HS-5 (cell line): ENCODE measurements around the gene FNIP2.
A peak's percentile ranks its signal among the peaks of the same experiment; 100 is the strongest.
"Not testable (repeated sequence)": the region's sequence is repeated elsewhere in the genome, so short reads cannot be mapped to it uniquely, and the experiment has no call there.

Source experiments
- DNase-seq: peaks from one replicate; pipeline ENCODE4 v3.0.0-alpha.2; 2012; ENCODE audit warnings: low read depth

FNIP2 gene

DNA sequence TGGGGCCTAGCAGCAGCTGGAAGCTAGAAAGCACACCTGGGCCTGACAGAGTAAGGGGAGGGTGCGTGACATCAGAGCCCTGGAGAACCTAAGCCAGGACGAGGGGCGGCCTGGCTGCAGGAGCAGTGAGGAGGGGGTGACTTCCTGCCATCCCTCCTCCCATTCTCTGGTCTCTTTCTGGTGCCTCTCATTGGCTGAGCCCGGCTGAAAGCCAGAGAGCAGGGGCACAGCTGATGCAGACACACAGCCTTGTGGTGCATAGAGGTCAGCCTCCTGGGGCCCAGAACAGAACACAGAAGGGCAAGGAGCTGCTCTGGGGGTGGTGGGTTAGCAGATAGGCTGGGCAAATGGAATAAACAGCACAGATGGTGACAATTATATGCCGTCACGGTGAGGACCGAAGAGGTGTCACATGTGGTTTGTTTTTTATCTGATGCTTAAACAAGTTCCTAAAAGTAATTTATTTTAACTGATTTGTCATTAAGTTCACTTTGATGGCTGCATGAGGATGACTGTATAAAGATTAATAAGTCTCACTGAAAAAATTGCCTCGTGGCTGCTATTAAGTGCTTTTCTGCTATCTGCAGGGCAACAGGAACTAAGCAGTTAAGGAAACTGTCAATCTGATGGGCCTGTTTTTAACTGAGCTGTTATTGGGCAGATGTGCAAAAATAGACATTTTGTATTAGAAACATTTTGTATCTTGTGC is 102.0 kb downstream of the FNIP2 start:
- no peak for DNase-seq

DNA sequence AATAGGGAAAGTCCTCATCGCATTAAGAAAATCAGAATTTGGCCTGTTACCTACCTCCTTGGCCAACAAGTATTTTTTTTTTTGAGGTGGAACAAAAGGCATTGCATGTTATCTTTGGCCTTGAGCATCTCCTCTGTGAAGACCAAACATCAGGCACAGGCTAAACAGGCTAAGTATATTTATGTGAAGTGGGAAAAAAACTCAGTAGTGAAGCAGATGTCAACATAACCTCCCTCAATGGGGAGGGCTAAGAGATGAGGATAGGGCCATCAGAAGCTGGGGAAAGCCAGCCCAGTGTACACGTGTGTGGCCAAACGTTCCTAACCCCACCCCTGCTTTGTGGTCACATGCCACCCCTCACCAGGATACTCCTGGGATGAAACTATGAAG is 102.5 kb downstream of the FNIP2 start:
- no peak for DNase-seq

- peak; percentile 93 for DNase-seq
Measured at GRCh38 chr4:158873795-158874401, 105.1 kb downstream of the FNIP2 start.

GRCh38 chr4:158875026-158875425 is 106.2 kb downstream of the FNIP2 start:
- no peak for DNase-seq

GRCh38 chr4:158875455-158875854 is 106.6 kb downstream of the FNIP2 start:
- no peak for DNase-seq

GRCh38 chr4:158877069-158877468 is 108.2 kb downstream of the FNIP2 start:
- DNase-seq: no peak

GRCh38 chr4:158882142-158882541 is 113.3 kb downstream of the FNIP2 start:
- DNase-seq: not testable (repeated sequence)

GRCh38 chr4:158884280-158884679 is 115.5 kb downstream of the FNIP2 start:
- no peak for DNase-seq

DNA sequence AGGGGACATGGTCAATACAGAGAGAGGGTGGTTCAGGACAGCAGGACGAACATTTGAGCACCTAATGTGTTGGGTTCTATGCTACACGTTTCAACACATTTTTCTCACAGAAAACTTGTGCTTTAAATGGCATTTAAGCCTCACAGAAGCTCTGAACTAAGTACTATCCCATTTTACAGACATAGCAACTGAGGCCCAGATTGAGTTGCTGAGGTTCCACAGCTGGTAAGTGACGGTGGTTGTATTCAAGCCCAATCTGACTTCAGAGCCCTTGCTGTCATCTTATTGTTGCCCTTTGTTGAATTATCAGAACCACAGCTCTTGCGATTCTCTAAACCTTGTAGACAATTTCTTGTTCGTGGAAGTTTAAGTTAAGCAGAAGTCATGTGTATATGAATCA is 116.7 kb downstream of the FNIP2 start:
- DNase-seq: no peak

DNA sequence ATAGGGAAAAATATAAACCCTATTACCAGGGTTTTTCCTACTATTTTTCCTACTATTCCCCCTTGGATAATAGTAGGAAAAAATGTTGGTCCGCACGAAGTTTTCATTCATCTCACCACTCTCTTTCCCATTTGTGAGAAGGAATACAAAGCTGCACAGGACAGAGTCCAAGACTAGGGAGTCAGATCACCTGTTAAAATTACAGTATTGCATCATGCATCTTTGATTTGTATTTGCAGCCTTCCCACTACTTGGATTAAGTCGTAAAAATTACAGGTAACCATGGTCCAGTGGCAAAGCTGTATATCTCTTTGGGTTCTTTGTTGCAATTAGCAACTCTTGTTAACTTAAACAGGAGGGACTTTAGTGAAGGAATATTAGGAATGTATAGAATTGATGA is 121.5 kb downstream of the FNIP2 start:
- no peak for DNase-seq

DNA sequence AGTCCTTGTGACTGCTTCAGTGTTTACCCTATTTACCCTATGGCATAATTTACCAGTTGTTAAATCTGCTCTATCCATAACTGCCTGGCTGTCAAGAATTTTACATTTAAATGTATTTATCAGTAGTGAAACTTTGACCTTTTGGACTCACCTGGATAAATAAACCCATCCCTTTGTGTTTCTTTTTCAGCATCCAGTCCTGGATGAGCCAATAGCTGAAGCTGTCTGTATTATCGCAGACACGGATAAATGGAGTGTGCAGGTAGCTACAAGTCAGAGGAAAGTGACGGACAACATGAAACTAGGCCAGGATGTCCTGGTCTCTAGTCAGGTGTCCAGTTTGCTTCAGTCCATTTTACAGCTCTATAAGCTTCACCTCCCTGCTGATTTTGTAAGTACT is 122.4 kb downstream of the FNIP2 start:
- DNase-seq: no peak

DNA sequence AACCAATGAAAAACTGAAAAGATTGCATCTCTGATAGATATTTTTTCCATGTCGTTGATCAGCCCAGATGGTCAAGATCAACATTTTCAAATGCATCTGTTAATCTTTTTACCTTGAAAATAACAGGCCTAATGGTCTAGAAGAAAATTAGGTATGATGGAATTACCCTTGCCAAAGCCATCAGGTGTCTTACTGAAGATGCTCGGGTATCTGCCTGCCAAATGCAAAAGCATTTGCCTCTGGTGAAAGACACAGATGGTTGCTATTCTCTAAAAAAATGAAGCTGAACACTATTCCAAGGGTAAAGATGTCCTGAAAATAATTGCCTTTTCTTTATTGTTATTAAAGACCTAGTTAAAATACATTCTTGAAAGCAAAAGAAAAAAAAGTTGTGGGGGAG is 126.0 kb downstream of the FNIP2 start:
- DNase-seq: no peak

DNA sequence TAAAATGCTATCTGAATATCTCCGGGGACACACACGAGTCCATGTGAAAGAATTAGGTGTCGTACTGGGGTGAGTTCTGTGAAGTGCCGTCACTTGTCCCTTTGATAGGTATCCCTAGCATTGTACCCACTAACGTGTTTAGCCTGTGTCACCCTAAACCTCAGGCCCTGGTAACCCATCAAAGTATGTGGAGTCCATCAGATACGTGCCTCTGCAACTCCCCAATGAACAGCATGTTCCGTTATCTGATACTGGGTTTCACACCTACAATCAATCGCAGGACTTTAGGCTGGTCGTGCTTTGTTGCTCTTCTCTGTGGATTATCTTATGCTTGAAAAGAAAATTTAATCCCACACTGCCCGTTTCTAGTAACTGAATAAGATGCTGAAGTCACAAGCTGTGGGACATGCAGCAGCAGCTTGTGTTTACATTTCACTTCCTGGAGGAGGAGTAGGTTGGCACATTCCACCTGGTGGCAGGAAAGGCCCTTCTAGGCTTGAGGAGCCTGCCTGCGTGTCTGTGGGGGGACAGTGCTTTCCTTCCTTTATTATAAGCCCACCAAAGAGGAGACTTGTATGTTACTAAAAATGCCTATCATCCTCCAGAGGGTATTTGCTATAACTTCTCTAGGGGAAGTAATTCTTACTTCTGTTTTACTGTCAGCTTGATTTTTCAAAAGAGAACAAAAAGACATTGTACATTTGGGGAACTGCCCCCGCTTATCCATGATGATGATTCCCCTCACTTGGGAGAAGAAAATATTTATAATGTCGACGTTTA is 127.2 kb downstream of the FNIP2 start:
- DNase-seq: no peak

GRCh38 chr4:158896577-158897238 is 127.9 kb downstream of the FNIP2 start:
- DNase-seq: not testable (repeated sequence)

DNA sequence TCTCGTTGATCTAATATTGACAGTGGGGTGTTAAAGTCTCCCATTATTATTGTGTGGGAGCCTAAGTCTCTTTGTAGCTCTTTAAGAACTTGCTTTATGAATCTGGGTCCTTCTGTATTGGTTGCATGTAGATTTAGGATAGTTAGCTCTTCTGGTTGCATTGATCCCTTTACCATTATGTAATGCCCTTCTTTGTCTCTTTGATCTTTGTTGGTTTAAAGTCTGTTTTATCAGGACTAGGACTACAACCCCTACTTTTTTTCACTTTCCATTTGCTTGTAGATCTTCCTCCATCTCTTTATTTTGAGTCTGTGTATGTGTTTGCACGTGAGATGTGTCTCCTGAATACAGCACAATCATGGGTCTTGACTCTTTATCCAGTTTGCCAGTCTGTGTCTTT is 131.6 kb downstream of the FNIP2 start:
- not testable (repeated sequence) for DNase-seq

DNA sequence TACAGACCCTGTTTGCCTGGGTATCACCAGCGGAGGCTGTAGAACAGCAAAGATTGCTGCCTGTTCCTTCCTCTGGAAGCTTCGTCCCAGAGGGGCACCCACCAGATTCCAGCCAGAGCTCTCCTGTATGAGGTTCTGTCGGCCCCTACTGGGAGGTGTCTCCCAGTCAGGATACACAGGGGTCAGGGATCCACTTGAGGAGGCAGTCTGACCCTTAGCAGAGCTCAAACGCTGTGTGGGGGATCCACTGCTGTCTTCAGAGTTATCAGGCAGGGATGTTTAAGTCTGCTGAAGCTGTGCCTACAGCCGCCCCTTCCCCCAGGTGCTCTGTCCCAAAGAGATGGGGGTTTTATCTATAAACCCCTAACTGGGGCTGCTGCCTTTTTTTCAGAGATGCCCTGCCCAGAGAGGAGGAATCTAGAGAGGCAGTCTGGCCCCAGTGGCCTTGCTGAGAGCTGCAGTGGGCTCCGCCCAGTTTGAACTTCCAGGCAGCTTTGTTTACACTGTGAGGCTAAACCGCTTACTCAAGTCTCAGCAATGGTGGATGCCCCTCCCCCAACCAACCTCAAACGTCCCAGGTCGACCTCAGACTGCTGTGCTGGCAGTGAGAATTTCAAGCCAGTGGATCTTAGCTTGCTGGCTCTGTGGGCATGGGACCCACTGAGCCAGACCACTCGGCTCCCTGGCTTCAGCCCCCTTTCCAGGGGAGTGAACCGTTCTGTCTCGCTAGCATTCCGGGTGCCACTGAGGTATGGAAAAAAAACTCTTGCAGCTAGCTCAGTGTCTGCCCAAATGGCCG is 133.7 kb downstream of the FNIP2 start:
- peak; percentile 6 for DNase-seq

- DNase-seq: no peak
Measured at GRCh38 chr4:158903079-158903456, 134.2 kb downstream of the FNIP2 start.

GRCh38 chr4:158903472-158904043 is 134.7 kb downstream of the FNIP2 start:
- no peak for DNase-seq

DNA sequence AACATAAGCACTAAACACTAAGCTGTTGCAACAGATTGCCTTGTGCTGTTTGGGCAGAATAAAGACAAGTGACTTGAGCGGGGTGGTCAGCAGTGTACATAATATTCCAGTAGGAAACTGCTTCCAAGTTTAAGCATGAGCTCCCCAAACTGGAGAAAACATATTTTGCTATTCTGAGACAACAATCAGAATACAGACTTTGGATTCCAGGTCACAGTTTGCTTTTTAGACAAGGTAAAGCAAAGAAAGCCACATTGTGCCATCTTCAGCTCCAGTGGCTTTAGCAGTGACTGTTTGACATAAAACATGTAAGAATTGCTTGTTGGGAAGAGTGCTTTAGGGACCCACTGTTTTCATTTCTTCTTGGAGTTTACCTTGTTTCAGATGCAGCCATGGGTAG is 136.0 kb downstream of the FNIP2 start:
- no peak for DNase-seq

DNA sequence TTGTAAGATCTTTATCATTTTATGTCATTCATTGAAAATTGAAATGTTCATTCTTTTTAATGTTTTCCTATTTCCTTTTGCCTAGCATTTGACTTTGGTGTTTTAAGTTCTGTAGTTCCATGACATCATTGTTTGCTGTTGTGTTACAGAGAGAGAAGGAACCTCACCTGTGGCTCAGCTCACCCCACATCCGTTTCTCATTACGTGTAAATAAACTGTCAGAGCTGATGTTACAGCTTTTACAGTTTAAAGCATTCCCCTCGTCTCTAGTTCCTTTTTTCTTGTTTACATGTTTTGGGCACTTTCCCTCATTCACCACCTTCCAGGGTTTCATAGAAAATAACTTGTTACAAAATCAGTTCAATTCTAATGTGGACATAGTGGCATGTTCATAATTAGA is 137.2 kb downstream of the FNIP2 start:
- no peak for DNase-seq

DNA sequence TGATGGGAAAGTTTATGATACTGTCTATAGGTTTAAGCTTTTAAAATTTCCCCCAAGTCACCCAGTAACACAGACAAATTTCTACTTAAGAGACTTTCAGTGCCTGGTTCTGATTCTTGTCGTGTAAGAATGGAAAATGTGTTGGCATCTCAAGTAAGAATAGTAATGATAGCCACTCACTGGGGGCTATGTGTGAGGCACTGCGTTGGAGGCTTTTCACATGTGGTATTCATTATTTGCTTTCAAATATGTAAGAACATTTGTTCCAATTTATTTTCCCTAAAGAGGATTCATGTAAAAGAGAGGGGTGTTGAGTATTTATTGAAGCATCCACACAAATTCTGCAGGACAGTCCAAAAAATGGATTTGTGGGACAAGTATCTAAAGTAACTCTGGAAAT is 143.6 kb downstream of the FNIP2 start:
- no peak for DNase-seq

GRCh38 chr4:158912806-158913205 is 144.0 kb downstream of the FNIP2 start:
- DNase-seq: no peak
